ENCODE measurements around the gene UQCRQ.
A peak's percentile ranks its signal among the peaks of the same experiment; 100 is the strongest.

UQCRQ gene

DNA sequence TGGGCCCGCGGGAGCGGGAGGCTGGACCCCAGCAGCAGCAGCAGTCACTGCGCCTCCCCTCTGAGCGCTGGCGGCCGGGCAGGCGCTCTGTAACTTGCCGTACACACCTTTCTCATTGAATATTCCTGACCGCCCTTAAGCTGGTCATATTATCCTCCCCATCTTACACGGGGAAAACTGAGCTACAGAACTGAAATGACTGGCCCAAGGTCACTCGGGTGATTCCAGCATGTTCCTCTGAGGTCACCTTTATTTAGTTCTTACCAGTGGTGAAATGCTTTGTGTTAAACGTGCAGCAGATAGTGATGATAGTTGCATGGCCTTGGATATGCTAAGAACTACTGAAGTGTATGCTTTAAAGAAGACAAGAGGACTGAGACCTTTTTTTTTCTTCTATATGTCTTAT lies 607 bp downstream of the UQCRQ start:
- H3K4me1 ChIP-seq (ENCODE audit: insufficient read depth, low read length, poor library complexity, severe bottlenecking), result peaks cover 5% of the 10 kb centered on the region
- no peak for TF ChIP-seq EZH2phosphoT487 (IDR thresholded peaks at IDR 0.05; ENCODE audit: borderline replicate concordance)
- TF ChIP-seq, protein P1, sequence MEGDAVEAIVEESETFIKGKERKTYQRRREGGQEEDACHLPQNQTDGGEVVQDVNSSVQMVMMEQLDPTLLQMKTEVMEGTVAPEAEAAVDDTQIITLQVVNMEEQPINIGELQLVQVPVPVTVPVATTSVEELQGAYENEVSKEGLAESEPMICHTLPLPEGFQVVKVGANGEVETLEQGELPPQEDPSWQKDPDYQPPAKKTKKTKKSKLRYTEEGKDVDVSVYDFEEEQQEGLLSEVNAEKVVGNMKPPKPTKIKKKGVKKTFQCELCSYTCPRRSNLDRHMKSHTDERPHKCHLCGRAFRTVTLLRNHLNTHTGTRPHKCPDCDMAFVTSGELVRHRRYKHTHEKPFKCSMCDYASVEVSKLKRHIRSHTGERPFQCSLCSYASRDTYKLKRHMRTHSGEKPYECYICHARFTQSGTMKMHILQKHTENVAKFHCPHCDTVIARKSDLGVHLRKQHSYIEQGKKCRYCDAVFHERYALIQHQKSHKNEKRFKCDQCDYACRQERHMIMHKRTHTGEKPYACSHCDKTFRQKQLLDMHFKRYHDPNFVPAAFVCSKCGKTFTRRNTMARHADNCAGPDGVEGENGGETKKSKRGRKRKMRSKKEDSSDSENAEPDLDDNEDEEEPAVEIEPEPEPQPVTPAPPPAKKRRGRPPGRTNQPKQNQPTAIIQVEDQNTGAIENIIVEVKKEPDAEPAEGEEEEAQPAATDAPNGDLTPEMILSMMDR (conservative IDR thresholded peaks at IDR 0.05; ENCODE audit: low read length), result no peak
- H3F3A ChIP-seq (ENCODE audit: low read depth), result no peaks in the 10 kb centered on the region
- peak overlapping the region; percentile 84 for H3K9ac ChIP-seq (ENCODE audit: low read depth, low read length, poor library complexity, severe bottlenecking)
- H3K4me3 ChIP-seq (ENCODE audit: low read length, poor library complexity, severe bottlenecking), result peak overlapping the region; percentile 88
- H3K9me2 ChIP-seq (replicated peaks; ENCODE audit: low read depth, low read length), result no peaks in the 10 kb centered on the region
- peaks cover 7% of the 10 kb centered on the region; the same call in 1 of the 2 replicates for H3K36me3 ChIP-seq (ENCODE audit: insufficient read depth, low read length)
- no peaks in the 10 kb centered on the region for H3K9me3 ChIP-seq (ENCODE audit: insufficient read depth, low read depth, low read length)
- H4K20me1 ChIP-seq (ENCODE audit: insufficient read depth, low read length, poor library complexity, severe bottlenecking), result peaks cover 11% of the 10 kb centered on the region
- peaks cover 22% of the 10 kb centered on the region for H3K79me2 ChIP-seq (ENCODE audit: insufficient read depth, low read length)
- peak overlapping the region; percentile 74 for H3K4me2 ChIP-seq (ENCODE audit: low read depth, low read length, poor library complexity, severe bottlenecking)
- H3K27me3 ChIP-seq (ENCODE audit: insufficient read depth, low read length, poor library complexity, severe bottlenecking), result no peaks in the 10 kb centered on the region
- H2AFZ ChIP-seq (ENCODE audit: low read length), result no peak overlapping the region

DNA sequence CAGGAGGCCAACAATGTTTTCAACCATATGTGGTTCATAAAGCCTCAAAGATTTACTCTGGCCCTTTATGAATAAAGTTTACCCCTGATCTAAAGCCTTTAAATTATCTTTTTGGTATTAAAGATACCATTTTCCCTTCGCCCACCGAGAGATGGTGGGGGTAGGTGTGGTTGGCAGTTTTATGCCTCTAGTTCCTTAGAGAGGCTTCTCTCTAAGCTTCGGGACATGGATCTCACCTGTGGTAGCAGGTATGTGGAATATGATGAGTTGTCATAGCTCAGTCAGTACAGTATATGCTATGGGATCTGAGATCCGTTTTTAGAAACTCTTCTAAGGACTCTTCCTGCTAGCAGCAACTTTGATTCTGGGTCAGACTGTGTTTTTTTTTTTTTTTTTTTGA lies 2.3 kb downstream of the UQCRQ start:
- Histone ChIP-seq H3K36me3 (ENCODE audit: insufficient read depth, low read length) (peaks cover 7% of the 10 kb centered on the region; the same call in 1 of the 2 replicates), H3K9ac (ENCODE audit: low read depth, low read length, poor library complexity, severe bottlenecking) (no peak overlapping the region)

DNA sequence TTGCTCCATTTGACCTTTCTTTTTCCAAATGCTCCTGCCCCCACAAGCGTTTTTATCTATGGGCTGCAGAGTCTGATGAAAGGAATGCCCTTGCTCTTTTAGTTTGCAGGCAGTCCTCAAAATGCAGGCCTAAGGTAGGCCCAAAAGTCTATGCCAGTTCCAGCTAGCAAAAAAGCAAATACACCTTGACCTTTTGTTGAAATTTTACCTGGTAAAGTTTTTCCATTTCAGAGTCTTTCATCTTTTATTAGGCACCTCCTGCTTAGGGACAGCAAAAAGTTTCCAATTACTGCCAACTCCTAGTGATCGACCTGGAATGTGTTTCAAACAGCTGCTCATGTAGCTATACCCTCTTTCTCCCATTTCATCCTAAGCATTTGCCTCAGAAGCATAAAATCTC lies 4.4 kb downstream of the UQCRQ start:
- TF ChIP-seq, protein P1 (conservative IDR thresholded peaks at IDR 0.05; ENCODE audit: low read length), result no peak
- no peak for TF ChIP-seq EZH2phosphoT487 (IDR thresholded peaks at IDR 0.05; ENCODE audit: borderline replicate concordance)
- H3K36me3 ChIP-seq (ENCODE audit: insufficient read depth, low read length), result peaks cover 7% of the 10 kb centered on the region; the same call in 1 of the 2 replicates
- H3F3A ChIP-seq (ENCODE audit: low read depth), result no peaks in the 10 kb centered on the region
- no peaks in the 10 kb centered on the region for H3K9me2 ChIP-seq (replicated peaks; ENCODE audit: low read depth, low read length)
- no peak overlapping the region for H3K9ac ChIP-seq (ENCODE audit: low read depth, low read length, poor library complexity, severe bottlenecking)
- no peak overlapping the region for H3K4me2 ChIP-seq (ENCODE audit: low read depth, low read length, poor library complexity, severe bottlenecking)
- peaks cover 20% of the 10 kb centered on the region for H3K79me2 ChIP-seq (ENCODE audit: insufficient read depth, low read length)
- no peak overlapping the region for H2AFZ ChIP-seq (ENCODE audit: low read length)
- no peak overlapping the region for H3K4me3 ChIP-seq (ENCODE audit: low read length, poor library complexity, severe bottlenecking)
- peaks cover 11% of the 10 kb centered on the region for H4K20me1 ChIP-seq (ENCODE audit: insufficient read depth, low read length, poor library complexity, severe bottlenecking)
- no peaks in the 10 kb centered on the region for H3K9me3 ChIP-seq (ENCODE audit: insufficient read depth, low read depth, low read length)
- H3K4me1 ChIP-seq (ENCODE audit: insufficient read depth, low read length, poor library complexity, severe bottlenecking), result peaks cover 5% of the 10 kb centered on the region
- no peaks in the 10 kb centered on the region for H3K27me3 ChIP-seq (ENCODE audit: insufficient read depth, low read length, poor library complexity, severe bottlenecking)

More for the DNA sequence above, 2.3 kb downstream of the UQCRQ start:
- Histone ChIP-seq H3K9me2 (replicated peaks; ENCODE audit: low read depth, low read length) (no peaks in the 10 kb centered on the region), H3F3A (ENCODE audit: low read depth) (no peaks in the 10 kb centered on the region), H3K4me3 (ENCODE audit: low read length, poor library complexity, severe bottlenecking) (no peak overlapping the region), H3K27me3 (ENCODE audit: insufficient read depth, low read length, poor library complexity, severe bottlenecking) (no peaks in the 10 kb centered on the region), H4K20me1 (ENCODE audit: insufficient read depth, low read length, poor library complexity, severe bottlenecking) (peaks cover 11% of the 10 kb centered on the region), H3K9me3 (ENCODE audit: insufficient read depth, low read depth, low read length) (no peaks in the 10 kb centered on the region), H3K79me2 (ENCODE audit: insufficient read depth, low read length) (peaks cover 22% of the 10 kb centered on the region), H2AFZ (ENCODE audit: low read length) (no peak overlapping the region), H3K4me2 (ENCODE audit: low read depth, low read length, poor library complexity, severe bottlenecking) (no peak overlapping the region), H3K4me1 (ENCODE audit: insufficient read depth, low read length, poor library complexity, severe bottlenecking) (peaks cover 5% of the 10 kb centered on the region)
- TF ChIP-seq, protein P1 (conservative IDR thresholded peaks at IDR 0.05; ENCODE audit: low read length), result no peak
- TF ChIP-seq EZH2phosphoT487 (IDR thresholded peaks at IDR 0.05; ENCODE audit: borderline replicate concordance), result no peak

Measured in Loucy (cell line).